ENCODE data around the gene COL20A1. TPM values are rescaled to one million over a fixed set of nuclear protein-coding genes. Genes with fewer than 3 reads are reported as not detected.

COL20A1 gene
- total and polyA plus RNA-seq, 9 donors, result 0.10 to 0.54 (median 0.25) TPM; not detected in 5

DNA sequence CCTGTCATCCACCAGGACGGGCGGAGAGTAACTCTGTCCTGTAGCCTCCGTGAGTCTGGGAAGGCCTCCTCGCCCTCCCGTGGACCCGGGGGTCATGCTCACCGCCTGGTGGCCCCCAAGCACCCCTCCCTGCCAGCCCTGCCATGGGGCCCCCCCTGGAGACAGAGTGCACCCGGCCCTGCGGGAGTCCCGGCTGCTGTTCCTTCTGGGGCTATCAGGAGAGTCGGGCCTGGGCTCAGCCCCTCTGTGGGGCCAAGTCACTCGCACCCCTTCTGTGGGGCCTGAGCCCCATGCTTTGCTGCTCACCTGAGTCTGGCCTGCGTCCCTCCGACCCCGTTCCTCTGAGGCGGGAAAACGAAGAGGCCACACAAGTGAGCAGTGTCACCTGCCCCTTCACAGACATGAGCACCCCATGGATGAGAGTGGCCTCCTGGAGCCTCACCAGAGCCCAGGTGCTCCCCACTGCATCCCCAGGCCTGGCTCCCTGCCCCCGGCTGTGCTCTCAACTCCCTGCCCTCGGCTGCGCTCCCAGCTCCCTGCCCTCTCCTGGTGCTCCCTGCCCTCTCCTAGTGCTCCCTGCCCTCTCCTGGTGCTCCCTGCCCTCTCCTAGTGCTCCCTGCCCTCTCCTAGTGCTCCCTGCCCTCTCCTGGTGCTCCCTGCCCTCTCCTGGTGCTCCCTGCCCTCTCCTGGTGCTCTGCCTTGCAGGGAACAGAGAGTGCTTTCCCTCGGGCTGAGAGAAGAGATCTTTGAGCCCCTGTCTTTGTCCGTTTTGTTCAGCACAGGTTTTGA, 72.8 kb downstream of the COL20A1 start:
- TF ChIP-seq EP300 (IDR thresholded peaks at IDR 0.05), result no peak
- TF ChIP-seq POLR2A (IDR thresholded peaks at IDR 0.05), result no peak
- no peak for TF ChIP-seq CTCF (IDR thresholded peaks at IDR 0.05)
- no peaks in the 10 kb centered on the region for H3K36me3 ChIP-seq
- 80 to 85% (median 81%) methylated on average over 19 to 22 of the region's 22 CpGs for WGBS, 3 donors
- no peaks in the 10 kb centered on the region for H3K9me3 ChIP-seq
- no peaks in the 10 kb centered on the region for H3K27me3 ChIP-seq
- no peak overlapping the region for H3K4me3 ChIP-seq
- H3K27ac ChIP-seq, result no peak overlapping the region
- DNase-seq, result no peak
- intact Hi-C loops (cut with DNase I), result no loop called here
- H3K4me1 ChIP-seq (ENCODE audit: insufficient read depth), result no peaks in the 10 kb centered on the region

- TF ChIP-seq EP300 (IDR thresholded peaks at IDR 0.05) (no peak), CTCF (IDR thresholded peaks at IDR 0.05) (no peak), POLR2A (IDR thresholded peaks at IDR 0.05) (no peak)
- H3K27me3 ChIP-seq, result no peaks in the 10 kb centered on the region
- DNase-seq, result no peak
- 44 to 64% (median 55%) methylated on average over 23 to 30 of the region's 30 CpGs for WGBS, 3 donors
- H3K4me1 ChIP-seq (ENCODE audit: insufficient read depth), result no peaks in the 10 kb centered on the region
- H3K9me3 ChIP-seq, result no peaks in the 10 kb centered on the region
- H3K36me3 ChIP-seq, result no peaks in the 10 kb centered on the region
- H3K27ac ChIP-seq, result no peak overlapping the region
- H3K4me3 ChIP-seq, result no peak overlapping the region
- intact Hi-C loops (cut with DNase I), result no loop called here
These were observed 73.7 kb downstream of the COL20A1 start for GRCh38 chr20:63366390-63367365.

DNA sequence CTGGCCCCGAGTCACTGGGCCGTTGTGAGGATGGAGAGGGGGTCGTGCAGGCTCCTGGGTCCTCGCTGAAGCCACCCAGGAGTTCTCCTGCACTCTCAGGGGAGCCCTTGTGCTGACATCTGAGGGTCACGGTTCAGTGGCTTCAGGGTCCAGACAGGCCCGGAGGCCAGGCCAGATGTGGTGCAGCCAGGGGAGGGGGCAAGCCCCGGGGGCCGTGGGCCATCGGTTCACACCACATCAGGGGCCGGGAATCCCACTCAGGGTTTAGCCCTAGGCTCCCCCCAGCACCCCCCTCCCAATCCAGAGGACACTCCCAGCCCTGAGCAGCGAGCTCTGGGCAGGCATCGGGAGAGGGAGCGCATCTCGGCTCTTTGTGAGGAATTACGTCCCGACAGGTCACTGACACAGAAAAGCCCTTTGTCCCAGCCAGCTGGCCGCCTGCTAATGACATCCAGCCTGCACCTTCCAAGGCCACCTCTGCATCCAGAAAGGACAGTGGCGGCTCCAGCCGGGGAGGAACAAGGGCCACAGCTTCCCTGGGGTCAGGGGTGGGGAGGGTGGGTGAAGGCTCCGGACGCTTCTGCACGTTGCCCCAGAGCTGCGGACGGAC, 74.6 kb downstream of the COL20A1 start:
- Histone ChIP-seq H3K27me3 (no peaks in the 10 kb centered on the region), H3K27ac (no peak overlapping the region), H3K4me1 (ENCODE audit: insufficient read depth) (no peaks in the 10 kb centered on the region), H3K36me3 (no peaks in the 10 kb centered on the region), H3K4me3 (no peak overlapping the region), H3K9me3 (no peaks in the 10 kb centered on the region)
- 68 to 72% (median 71%) methylated on average over 18 to 24 of the region's 24 CpGs for WGBS, 3 donors
- TF ChIP-seq POLR2A (IDR thresholded peaks at IDR 0.05) (no peak), CTCF (IDR thresholded peaks at IDR 0.05) (no peak), EP300 (IDR thresholded peaks at IDR 0.05) (no peak)
- intact Hi-C loops (cut with DNase I), result no loop called here
- DNase-seq, result no peak

DNA sequence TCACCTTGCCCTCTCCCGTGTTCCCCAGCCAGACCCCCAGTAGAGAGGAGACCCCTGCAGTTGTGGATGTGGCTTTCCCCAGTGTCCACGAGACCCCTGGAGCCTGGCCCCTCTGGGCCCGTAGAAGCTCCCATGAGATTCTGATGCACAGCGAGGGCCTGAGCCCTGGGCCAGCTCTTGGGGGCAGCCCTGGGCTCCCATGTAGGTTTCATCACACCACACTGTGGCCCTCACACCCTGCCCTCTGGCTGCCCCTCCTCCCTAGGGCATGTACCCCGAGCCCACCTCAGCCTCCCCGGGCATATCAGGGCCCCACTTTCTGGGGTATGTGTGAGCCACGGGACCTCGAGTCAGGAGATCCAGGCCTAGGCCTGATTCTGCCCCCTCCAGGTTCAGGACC, 75.2 kb downstream of the COL20A1 start:
- H3K27me3 ChIP-seq, result no peaks in the 10 kb centered on the region

More for the DNA sequence above, 75.2 kb downstream of the COL20A1 start:
- no peaks in the 10 kb centered on the region for H3K9me3 ChIP-seq
- no peak overlapping the region for H3K4me3 ChIP-seq
- intact Hi-C loops (cut with DNase I), result no loop called here
- no peaks in the 10 kb centered on the region for H3K4me1 ChIP-seq (ENCODE audit: insufficient read depth)
- TF ChIP-seq EP300 (IDR thresholded peaks at IDR 0.05), result no peak
- no peak for TF ChIP-seq POLR2A (IDR thresholded peaks at IDR 0.05)
- no peak for TF ChIP-seq CTCF (IDR thresholded peaks at IDR 0.05)
- H3K27ac ChIP-seq, result no peak overlapping the region
- H3K36me3 ChIP-seq, result no peaks in the 10 kb centered on the region
- no peak for DNase-seq
- 83 to 87% (median 87%) methylated on average over 8 of the region's 8 CpGs for WGBS, 3 donors
